DND-41 (cell line): ENCODE results near the gene NAV1.

Experiments used
- CTCF ChIP-seq: IDR thresholded peaks from 2 replicates; pipeline ENCODE4 v1.5.1; 2012; ENCODE audit warnings: borderline replicate concordance, low read length, moderate library complexity, mild to moderate bottlenecking; ENCODE audit not compliant: poor library complexity, severe bottlenecking; ENCODE audit errors: extremely low read depth
- EZH2 ChIP-seq: IDR thresholded peaks from 3 replicates; pipeline ENCODE4 v1.6.1; 2012; ENCODE audit warnings: borderline replicate concordance, low read depth, mild to moderate bottlenecking, moderate library complexity, low read length, inconsistent platforms; ENCODE audit not compliant: severe bottlenecking

- TF ChIP-seq CTCF: no peak
- TF ChIP-seq EZH2: no peak
Measured at GRCh38 chr1:201511396-201511940, 27.5 kb upstream of the NAV1 start.
